NCI-H187 (cell line): ENCODE data around the gene USP6NL.
"Not testable (repeated sequence)": the region's sequence is repeated elsewhere in the genome, so short reads cannot be mapped to it uniquely, and the experiment has no call there.

Source experiments
- DNase-seq, 2 experiments: peaks; one replicate each; lab custom pipeline; 2025; lab: John Stamatoyannopoulos, UW

USP6NL gene

GRCh38 chr10:11444531-11445228, 166.8 kb downstream of the USP6NL start:
- no peak for DNase-seq

GRCh38 chr10:11444155-11444530, 167.3 kb downstream of the USP6NL start:
- no peak for DNase-seq

DNA sequence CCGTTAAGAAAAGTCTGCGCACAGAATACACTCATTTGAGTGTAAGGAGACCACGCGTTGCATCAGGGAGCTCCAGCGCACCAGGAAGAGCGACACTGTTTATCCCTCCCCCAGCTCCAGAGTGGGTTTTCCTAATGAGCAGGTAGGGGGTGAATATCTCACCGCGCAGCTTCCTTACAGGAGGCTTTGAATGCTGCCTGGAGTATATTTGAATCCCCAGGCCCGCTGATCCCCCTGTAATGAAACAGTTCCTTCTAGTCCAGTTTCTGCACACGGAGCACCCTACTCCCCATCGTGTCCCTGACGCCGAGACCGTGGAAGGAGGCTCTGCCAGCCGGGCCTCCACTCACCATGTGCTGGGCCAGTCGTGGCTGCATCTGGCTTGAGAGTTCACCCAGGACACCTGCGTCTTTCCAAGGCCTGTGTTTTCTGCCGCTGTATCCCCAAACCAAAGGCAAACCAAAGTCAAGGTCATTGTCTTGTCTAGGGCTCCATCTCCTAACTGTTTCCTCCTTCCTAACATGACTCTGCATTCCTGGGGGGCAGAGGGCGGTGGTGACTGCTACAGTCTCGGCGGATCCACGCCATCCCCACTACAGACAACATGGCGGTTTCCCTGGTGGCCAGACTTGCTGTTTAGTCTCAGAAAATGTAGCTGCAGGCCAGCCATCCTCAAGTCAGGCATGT, 167.8 kb downstream of the USP6NL start:
- DNase-seq, result no peak

- DNase-seq, result no peak
These were observed 169.3 kb downstream of the USP6NL start for GRCh38 chr10:11442001-11442773.

DNA sequence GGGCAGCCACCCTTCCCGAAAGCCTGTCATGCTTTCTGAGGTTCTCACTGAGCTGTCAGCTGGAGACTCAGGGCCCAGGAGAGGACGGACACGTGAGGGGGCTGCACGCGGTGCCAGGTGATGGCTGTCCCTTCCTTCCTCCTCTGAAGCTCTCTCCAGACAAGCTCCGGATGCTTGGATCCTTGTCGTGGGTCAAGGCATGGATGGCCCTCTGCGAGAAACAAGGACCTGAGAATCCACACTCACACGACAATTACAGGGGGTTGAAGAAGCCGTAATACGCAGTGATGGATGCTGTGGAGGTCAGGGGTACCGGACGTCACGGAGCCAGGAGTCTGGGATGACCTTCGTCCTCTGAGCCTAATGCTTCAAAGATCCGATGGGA, 170.3 kb downstream of the USP6NL start:
- DNase-seq, result no peak

- no peak for DNase-seq
These were observed 170.9 kb downstream of the USP6NL start for GRCh38 chr10:11440250-11441150.

DNA sequence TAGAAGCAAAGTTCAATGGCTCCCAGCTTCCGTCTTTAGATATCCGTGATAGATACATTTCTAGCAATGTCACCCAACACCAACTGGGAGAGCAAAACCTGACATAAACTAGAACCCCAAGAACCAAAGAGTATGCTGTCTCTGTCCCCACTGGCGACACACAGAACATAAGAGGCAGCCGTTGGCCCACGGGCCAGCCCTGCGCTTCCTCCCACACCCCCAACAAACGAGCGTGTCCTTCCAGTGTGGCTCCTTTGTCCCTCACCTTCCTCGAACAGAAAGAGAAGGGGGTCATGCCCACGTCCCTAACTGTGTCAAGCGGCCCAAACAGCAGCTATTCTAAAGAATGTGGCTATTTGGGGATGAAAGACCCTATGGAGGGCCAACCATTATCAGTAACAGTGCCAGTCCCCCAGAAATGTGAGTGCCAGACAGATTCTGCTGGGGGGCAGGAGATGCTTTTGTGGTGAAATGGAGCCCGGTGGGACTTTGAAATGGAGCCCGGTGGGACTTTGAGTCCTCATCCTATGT, 171.9 kb downstream of the USP6NL start:
- no peak for DNase-seq

DNA sequence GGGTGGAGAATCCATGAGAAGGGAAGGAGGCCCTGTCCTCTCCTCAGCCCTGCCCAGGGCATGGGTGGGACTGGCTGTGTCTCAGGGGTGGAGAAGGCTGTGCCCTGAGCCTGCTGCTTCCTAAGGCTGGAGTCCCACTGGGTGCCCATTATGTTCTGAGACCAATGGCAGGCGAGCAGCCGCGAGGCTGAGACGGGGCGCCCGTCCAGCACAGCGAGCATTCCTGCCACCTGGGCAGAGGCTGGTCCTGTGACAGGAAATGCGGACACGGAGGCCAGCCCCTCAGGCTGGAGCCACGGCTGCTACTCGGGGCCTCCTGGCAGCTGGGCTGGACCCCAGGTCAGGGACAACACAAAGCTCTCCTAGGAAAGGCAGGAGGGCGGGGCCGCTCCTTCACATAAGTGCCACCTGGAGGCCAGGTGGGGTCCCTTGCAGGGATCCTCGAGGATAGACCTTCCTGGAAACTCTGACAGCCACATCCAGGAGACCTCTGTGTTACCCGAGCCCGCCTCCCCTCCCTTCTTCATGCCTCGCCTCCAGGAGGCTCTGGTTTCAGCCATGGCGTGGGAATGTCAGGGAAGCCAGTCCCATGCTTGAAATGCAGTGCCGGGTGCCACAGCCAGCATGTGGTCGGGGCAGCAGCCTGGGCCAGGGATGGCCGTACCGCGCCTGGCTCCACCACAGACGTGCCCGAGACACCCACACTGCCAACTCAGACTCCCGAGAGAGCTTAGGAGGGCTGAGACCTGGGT, 173.9 kb downstream of the USP6NL start:
- no peak for DNase-seq

- not testable (repeated sequence) for DNase-seq
These were observed 175.0 kb downstream of the USP6NL start for GRCh38 chr10:11436445-11436844.

DNA sequence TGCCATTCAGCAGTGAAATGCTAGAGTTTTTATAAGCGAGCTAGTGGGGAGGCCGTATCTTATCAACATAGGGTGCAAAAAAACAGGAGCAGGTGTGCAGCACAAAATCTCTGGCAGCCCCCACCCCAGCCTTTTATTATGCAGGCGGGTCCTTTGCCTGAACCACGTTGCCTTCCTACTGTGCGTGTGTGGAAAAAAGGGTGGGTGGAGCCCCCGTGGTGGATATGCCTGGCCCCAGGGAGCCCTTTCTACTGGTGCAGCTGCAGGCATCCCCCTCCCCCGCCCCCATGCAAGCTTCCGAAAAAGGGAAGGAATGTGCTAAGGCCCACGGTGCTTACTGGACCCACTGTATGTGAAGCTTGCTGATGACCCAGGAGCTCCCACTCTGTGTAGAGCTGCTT, 175.9 kb downstream of the USP6NL start:
- no peak for DNase-seq

GRCh38 chr10:11434324-11434723, 177.1 kb downstream of the USP6NL start:
- no peak for DNase-seq

DNA sequence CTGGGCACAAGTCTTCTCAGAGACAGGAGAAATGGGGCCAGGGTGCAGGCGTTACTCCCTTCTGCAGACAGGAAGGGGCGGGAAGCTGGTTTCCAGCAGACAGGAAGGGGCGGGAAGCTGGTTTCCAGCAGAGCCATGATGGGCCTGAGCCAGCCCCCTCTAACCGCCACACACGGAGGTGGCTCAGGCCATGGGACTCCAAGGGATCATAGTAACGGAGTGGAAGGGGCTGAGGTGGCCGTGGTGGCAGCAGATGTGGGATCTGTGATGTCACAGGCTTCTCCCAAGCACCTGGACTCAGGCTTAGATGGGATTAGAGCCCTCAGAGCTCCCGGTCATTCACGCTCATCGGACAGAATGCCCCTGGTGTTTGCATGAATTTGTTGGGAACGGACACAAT, 177.8 kb downstream of the USP6NL start:
- DNase-seq, result no peak

DNA sequence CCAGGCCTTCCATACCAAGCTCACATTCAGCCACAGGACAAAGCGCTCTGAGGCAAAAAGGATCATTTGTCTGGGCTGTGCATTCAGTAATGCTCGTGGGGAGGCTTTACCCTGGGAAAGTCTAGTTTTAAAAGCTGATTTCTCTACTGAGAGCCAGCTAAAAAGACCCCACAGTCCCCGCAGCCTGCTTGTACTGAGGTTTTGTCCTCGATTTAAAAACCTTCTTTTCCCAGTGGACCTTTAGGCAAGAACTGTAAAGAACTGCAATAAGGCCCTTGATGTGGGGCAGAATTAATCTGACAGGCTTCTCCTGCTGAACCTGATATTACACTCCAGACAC, 180.3 kb downstream of the USP6NL start:
- DNase-seq, result no peak

- DNase-seq, result peak in 1 of 2 experiments; percentile 7
These were observed 180.8 kb downstream of the USP6NL start for GRCh38 chr10:11430421-11431215.

GRCh38 chr10:11429439-11430052, 181.9 kb downstream of the USP6NL start:
- no peak for DNase-seq

DNA sequence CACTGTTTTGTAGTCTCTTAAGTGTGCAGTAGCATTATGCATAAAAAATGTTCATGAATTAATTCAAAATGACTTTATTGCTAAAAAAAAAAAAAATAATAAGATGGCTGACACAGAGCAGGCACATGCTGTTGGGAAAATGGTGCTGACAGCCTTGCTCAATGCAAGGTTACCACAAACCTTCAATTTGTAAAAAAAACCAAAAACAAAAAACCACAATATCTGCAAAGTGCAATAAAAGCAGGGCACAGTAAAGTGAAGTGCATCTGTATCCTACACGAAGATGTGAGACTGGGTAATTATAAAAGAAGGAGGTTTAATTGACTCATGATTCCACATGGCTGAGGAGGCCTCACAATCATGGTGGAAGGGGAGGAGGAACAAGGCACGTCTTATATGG, 185.8 kb downstream of the USP6NL start:
- DNase-seq, result no peak

- DNase-seq, result peak in 1 of 2 experiments; percentile 19
These were observed 186.2 kb downstream of the USP6NL start for GRCh38 chr10:11425296-11425610.

- peak in 1 of 2 experiments; percentile 7 for DNase-seq
These were observed 186.8 kb downstream of the USP6NL start for GRCh38 chr10:11424456-11425295.

- no peak for DNase-seq
These were observed 194.5 kb downstream of the USP6NL start for GRCh38 chr10:11416974-11417373.
